HepG2 (cell line): ENCODE measurements around the gene ZNF584. TPM values are rescaled to one million over a fixed set of nuclear protein-coding genes. Genes with fewer than 3 reads are reported as not detected.

ENCODE experiments used
- ATAC-seq: fragments of 200-7000 bp; cut with Tn5 transposase; 3 replicates; pipeline ENCODE4 v1.9.1; 2020; ENCODE audit warnings: mild to moderate bottlenecking, moderate library complexity
- BruUV-seq: library from RNA; stranded (reverse); fragments of 400-500 nt; replicated peaks from 2 replicates; lab custom pipeline; 2021; lab: Mats Ljungman, UMichigan
- CTCF ChIA-PET: fragments of 300-600 bp; formaldehyde crosslinking; extraction: SDS; loops from one replicate; lab custom pipeline; 2021; ENCODE audit warnings: low total read pairs, inconsistent platforms, low intra/inter-chr PET ratio; lab: Yijun Ruan, JAX
- POLR2A ChIA-PET: fragments of 350-600 bp; sonication (Branson Sonifier 250); formaldehyde crosslinking; loops from one replicate; lab custom pipeline; 2020; ENCODE audit warnings: antibody characterized with exemption, inconsistent platforms; lab: Yijun Ruan, JAX
- DNase-seq: peaks from one replicate; pipeline ENCODE4 v3.0.0-alpha.2; 2015; ENCODE audit warnings: low spot score
- FAIRE-seq: peaks from 3 replicates; lab custom pipeline; 2011; peaks lifted over from hg19 to GRCh38; lab: Jason Lieb, UNC
- H2AFZ ChIP-seq: one replicate; pipeline ENCODE4 v1.6.1; 2011; ENCODE audit warnings: low read length, inconsistent platforms
- H3K27ac ChIP-seq: fragments of 300-600 bp; 3 replicates; pipeline ENCODE4 v1.8.0; 2011; ENCODE audit warnings: mixed run types, mild to moderate bottlenecking, mixed read lengths, low read length, inconsistent platforms; ENCODE audit not compliant: insufficient read depth; ENCODE audit errors: extremely low read length
- H3K27me3 ChIP-seq, 2 experiments: fragments of 200-600 bp in 1 of 2; 2 replicates in 1 of 2; 3 replicates in 1 of 2; pipeline versions ENCODE4 v1.6.0 to v1.8.0; 2011; ENCODE audit warnings: low read length in 2 of 2, mild to moderate bottlenecking in 2 of 2, moderate library complexity in 2 of 2, inconsistent platforms in 1 of 2; ENCODE audit not compliant: insufficient read depth in 2 of 2, control insufficient read depth in 1 of 2
- H3K36me3 ChIP-seq, 2 experiments: fragments of 200-600 bp in 1 of 2; replicated peaks in 1 of 2; 2 replicates in 1 of 2; 3 replicates in 1 of 2; pipeline versions ENCODE4 v1.5.1 to v1.8.0; 2011; ENCODE audit warnings: low read length in 2 of 2, inconsistent platforms in 1 of 2; ENCODE audit not compliant: insufficient read depth in 2 of 2, control insufficient read depth in 1 of 2
- H3K4me1 ChIP-seq: 2 replicates; pipeline ENCODE4 v1.5.1; 2012; ENCODE audit warnings: low read length, inconsistent platforms; ENCODE audit not compliant: insufficient read depth
- H3K4me2 ChIP-seq: 2 replicates; pipeline ENCODE4 v1.6.0; 2011; ENCODE audit warnings: low read depth, low read length, inconsistent platforms
- H3K4me3 ChIP-seq, 3 experiments: fragments of 200-600 bp in 1 of 3; sonication (generic), shearing (Covaris generic) in 1 of 3; replicated peaks in 1 of 3; 2 replicates each; pipeline ENCODE4 v1.5.1; 2011 to 2016; ENCODE audit warnings: low read length in 3 of 3, inconsistent platforms in 2 of 3, low read depth in 2 of 3, mild to moderate bottlenecking in 2 of 3, control low read depth in 1 of 3, mixed read lengths in 1 of 3; ENCODE audit not compliant: insufficient read depth in 1 of 3
- H3K79me2 ChIP-seq: one replicate; pipeline ENCODE4 v1.6.1; 2011; ENCODE audit warnings: low read length, inconsistent platforms; ENCODE audit not compliant: insufficient read depth
- H3K9ac ChIP-seq: 2 replicates; pipeline ENCODE4 v1.6.0; 2011; ENCODE audit warnings: mild to moderate bottlenecking, low read depth, low read length, inconsistent platforms; ENCODE audit not compliant: insufficient read depth
- H3K9me3 ChIP-seq: 2 replicates; pipeline ENCODE4 v1.5.1; 2012; ENCODE audit warnings: mild to moderate bottlenecking, low read length
- H4K20me1 ChIP-seq: 2 replicates; pipeline ENCODE4 v1.6.0; 2011; ENCODE audit warnings: inconsistent platforms, mild to moderate bottlenecking, low read length, moderate library complexity; ENCODE audit not compliant: insufficient read depth
- POGZ ChIP-seq: sonication (generic); formaldehyde crosslinking; IDR thresholded peaks from 2 replicates; pipeline ENCODE4 v1.4.0; 2020; ENCODE audit warnings: mild to moderate bottlenecking, missing genetic modification reagents
- POLR2G ChIP-seq: fragments of 200-400 bp; formaldehyde crosslinking; IDR thresholded peaks from 2 replicates; pipeline ENCODE4 v1.6.1; 2018; ENCODE audit warnings: mild to moderate bottlenecking, low read depth, low read length, moderate library complexity
- RFXANK ChIP-seq: IDR thresholded peaks from 2 replicates; pipeline ENCODE4 v1.6.1; 2016
- ZFAT ChIP-seq: sonication (generic); formaldehyde crosslinking; conservative IDR thresholded peaks from 2 replicates; pipeline ENCODE4 v1.8.1; 2023; ENCODE audit warnings: missing genetic modification reagents, inconsistent platforms
- ZNF616 ChIP-seq: sonication (generic); formaldehyde crosslinking; IDR thresholded peaks from 2 replicates; pipeline ENCODE4 v1.5.0; 2020; ENCODE audit warnings: low read depth, mild to moderate bottlenecking, missing genetic modification reagents
- WGBS: methylation state at CpG from one replicate; pipeline ENCODE4 v1.1.6; 2017; ENCODE audit warnings: low lambda C conversion rate; 5-methylcytosine and 5-hydroxymethylcytosine counted together
- in situ Hi-C: cut with HindIII; loops from 2 replicates; pipeline ENCODE4 v1.10.0; 2017; ENCODE audit warnings: low pct_unique_long_range_greater_than_20kb; ENCODE audit not compliant: extremely low pct_ligation_motif_present
- intact Hi-C: fragments of 100-400 bp; cut with micrococcal nuclease; formaldehyde crosslinking; loops from one replicate; pipeline ENCODE4 v1.10.0; 2022; ENCODE audit not compliant: unreplicated experiment
- polyA plus RNA-seq, 8 experiments: library from polyadenylated mRNA; depleted of rRNA in 3 of 8; stranded (reverse) in 7 of 8; unstranded in 1 of 8; fragments of >200 nt; fragmentation: Illumina TruSeq in 4 of 8; extraction: Trizol in 4 of 8; gene quantifications; 2 replicates each; pipeline versions ENCODE4 v1.2.1 to v1.2.3, GENCODE V29; 2011 to 2016; ENCODE audit warnings: low read depth in 4 of 8, missing spikeins in 1 of 8, mixed read lengths in 1 of 8; ENCODE audit not compliant: insufficient read depth in 1 of 8
- total RNA-seq, 5 experiments: library from RNA; depleted of rRNA; stranded (reverse); fragments of >200 nt; fragmentation: Illumina TruSeq; extraction: Trizol; gene quantifications; 2 replicates each; pipeline ENCODE4 v1.2.3, GENCODE V29; 2016; ENCODE audit warnings: low read depth in 1 of 5
- TF ChIP-seq, protein P1 (sequence below), 2 experiments: IDR thresholded peaks; 2 replicates each; pipeline ENCODE4 v1.6.1; 2011 to 2012; ENCODE audit warnings: low read length in 2 of 2, borderline replicate concordance in 1 of 2, low read depth in 1 of 2, mild to moderate bottlenecking in 1 of 2, moderate library complexity in 1 of 2

Gene ZNF584
- total and polyA plus RNA-seq, 2 of the 13 experiments (the other 11 are each of a cell fraction or from before 2014, with no cell fraction given) = 2.4 to 7.0 TPM

DNA sequence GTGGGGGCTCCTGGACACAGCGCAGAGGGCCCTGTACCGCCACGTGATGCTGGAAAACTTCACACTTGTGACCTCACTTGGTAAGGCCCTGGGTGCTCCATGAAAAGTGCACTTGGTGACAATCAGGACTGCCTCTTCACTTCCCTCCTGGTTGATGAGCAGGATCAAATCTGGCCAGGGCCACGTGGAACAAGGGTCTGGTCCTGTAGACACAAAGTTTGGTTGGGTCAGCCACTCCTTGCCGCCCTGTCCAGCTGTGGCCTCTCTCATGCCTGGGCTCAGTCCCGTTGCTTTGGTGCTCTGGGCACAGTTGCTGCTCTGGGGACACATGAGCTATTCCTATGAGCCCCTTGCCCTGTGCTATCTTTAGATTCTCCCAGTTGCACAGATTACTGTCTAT is 45.3 kb downstream of the ZNF584 start:
- intact Hi-C loops = loop anchor here (5.0 kb wide), 1 partner anchor 46 kb away; the partner anchor contains the start of gene ZNF584
- in situ Hi-C loops = no loop called here

More for the DNA sequence above, 45.3 kb downstream of the ZNF584 start:
- FAIRE-seq (no peak), ATAC-seq (no peak), DNase-seq (no peak)
- POLR2A ChIA-PET = no interaction called here
- no peak overlapping the region for H3K9ac ChIP-seq
- CTCF ChIA-PET = no interaction called here
- BruUV-seq = no TSS peak
- H2AFZ ChIP-seq = no peak overlapping the region
- TF ChIP-seq POGZ = no peak
- TF ChIP-seq RFXANK = no peak
- TF ChIP-seq POLR2G = no peak
- TF ChIP-seq, protein P1, sequence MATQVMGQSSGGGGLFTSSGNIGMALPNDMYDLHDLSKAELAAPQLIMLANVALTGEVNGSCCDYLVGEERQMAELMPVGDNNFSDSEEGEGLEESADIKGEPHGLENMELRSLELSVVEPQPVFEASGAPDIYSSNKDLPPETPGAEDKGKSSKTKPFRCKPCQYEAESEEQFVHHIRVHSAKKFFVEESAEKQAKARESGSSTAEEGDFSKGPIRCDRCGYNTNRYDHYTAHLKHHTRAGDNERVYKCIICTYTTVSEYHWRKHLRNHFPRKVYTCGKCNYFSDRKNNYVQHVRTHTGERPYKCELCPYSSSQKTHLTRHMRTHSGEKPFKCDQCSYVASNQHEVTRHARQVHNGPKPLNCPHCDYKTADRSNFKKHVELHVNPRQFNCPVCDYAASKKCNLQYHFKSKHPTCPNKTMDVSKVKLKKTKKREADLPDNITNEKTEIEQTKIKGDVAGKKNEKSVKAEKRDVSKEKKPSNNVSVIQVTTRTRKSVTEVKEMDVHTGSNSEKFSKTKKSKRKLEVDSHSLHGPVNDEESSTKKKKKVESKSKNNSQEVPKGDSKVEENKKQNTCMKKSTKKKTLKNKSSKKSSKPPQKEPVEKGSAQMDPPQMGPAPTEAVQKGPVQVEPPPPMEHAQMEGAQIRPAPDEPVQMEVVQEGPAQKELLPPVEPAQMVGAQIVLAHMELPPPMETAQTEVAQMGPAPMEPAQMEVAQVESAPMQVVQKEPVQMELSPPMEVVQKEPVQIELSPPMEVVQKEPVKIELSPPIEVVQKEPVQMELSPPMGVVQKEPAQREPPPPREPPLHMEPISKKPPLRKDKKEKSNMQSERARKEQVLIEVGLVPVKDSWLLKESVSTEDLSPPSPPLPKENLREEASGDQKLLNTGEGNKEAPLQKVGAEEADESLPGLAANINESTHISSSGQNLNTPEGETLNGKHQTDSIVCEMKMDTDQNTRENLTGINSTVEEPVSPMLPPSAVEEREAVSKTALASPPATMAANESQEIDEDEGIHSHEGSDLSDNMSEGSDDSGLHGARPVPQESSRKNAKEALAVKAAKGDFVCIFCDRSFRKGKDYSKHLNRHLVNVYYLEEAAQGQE (IDR thresholded peaks at IDR 0.05; ENCODE audit: borderline replicate concordance in 1 of 2, low read depth in 1 of 2, low read length in 2 of 2) = no peak
- no peak for TF ChIP-seq ZFAT (CRISPR knock-in tag)
- TF ChIP-seq ZNF616 (CRISPR knock-in tag) = no peak
- peaks cover 14% of the 10 kb centered on the region for H3K9me3 ChIP-seq
- no peaks in the 10 kb centered on the region for H3K36me3 ChIP-seq
- H3K4me3 ChIP-seq = no peak overlapping the region
- H4K20me1 ChIP-seq = no peaks in the 10 kb centered on the region
- no peaks in the 10 kb centered on the region for H3K27me3 ChIP-seq
- peaks cover 7% of the 10 kb centered on the region for H3K4me1 ChIP-seq
- 100% methylated on average over 1 of the region's 6 CpGs for WGBS
- H3K27ac ChIP-seq = no peak overlapping the region
- H3K4me2 ChIP-seq = no peak overlapping the region
- H3K79me2 ChIP-seq = no peaks in the 10 kb centered on the region
